PC-3 (cell line): ENCODE data around the gene ADH6.

ENCODE experiments used
- EZH2 ChIP-seq: fragments of 300-600 bp; sonication (generic); IDR thresholded peaks from one replicate; pipeline ENCODE4 v1.6.1; 2017; ENCODE audit warnings: antibody characterized with exemption, mild to moderate bottlenecking, low read length; ENCODE audit not compliant: unreplicated experiment
- EZH2phosphoT487 ChIP-seq: fragments of 300-600 bp; sonication (generic); IDR thresholded peaks from 2 replicates; pipeline ENCODE4 v1.6.1; 2018; ENCODE audit warnings: mild to moderate bottlenecking, antibody characterized with exemption, low read length, borderline replicate concordance
- TF ChIP-seq, protein P1 (sequence below): fragments of 300-600 bp; sonication (generic); conservative IDR thresholded peaks from 2 replicates; pipeline ENCODE4 v1.5.1; 2017; ENCODE audit warnings: antibody characterized with exemption, low read depth, mild to moderate bottlenecking, low read length

DNA sequence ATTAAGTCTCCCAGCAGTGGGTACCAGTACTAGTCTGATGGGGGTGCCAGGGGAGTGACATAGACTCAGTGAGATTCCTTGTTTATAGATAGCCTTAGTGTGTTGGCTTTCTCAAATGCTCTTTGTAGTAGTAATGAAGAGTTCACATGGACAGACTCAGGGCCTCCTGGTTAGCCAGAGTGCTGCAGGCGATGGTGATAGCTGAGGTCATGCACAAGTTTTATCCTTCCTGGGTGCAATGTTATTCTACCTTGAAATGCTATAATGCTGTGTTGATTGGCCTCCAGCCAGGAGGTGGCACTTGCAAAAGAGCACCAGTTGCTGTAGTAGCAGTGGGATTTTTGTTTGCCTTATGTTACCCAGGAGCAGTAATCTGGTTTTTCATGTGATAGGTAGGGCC, 39.4 kb downstream of the ADH6 start:
- TF ChIP-seq, protein P1, sequence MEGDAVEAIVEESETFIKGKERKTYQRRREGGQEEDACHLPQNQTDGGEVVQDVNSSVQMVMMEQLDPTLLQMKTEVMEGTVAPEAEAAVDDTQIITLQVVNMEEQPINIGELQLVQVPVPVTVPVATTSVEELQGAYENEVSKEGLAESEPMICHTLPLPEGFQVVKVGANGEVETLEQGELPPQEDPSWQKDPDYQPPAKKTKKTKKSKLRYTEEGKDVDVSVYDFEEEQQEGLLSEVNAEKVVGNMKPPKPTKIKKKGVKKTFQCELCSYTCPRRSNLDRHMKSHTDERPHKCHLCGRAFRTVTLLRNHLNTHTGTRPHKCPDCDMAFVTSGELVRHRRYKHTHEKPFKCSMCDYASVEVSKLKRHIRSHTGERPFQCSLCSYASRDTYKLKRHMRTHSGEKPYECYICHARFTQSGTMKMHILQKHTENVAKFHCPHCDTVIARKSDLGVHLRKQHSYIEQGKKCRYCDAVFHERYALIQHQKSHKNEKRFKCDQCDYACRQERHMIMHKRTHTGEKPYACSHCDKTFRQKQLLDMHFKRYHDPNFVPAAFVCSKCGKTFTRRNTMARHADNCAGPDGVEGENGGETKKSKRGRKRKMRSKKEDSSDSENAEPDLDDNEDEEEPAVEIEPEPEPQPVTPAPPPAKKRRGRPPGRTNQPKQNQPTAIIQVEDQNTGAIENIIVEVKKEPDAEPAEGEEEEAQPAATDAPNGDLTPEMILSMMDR: no peak
- TF ChIP-seq EZH2 (no peak), EZH2phosphoT487 (no peak)
